Lung (tissue), 12 donors: ENCODE measurements around the gene PTGER3. TPM values are rescaled to one million over a fixed set of nuclear protein-coding genes. Genes with fewer than 3 reads are reported as not detected.

Source experiments
- ATAC-seq: fragments of 200-7000 bp; cut with Tn5 transposase; one replicate; pipeline ENCODE4 v1.9.1; 2020; ENCODE audit warnings: moderate number of reproducible peaks; ENCODE audit not compliant: insufficient read depth, low FRiP score
- DNase-seq, 3 donors: peaks; one replicate each; pipeline ENCODE4 v3.0.0-alpha.2; 2013 to 2017
- H3K27ac ChIP-seq, 2 donors: one replicate each; pipeline ENCODE4 v1.5.1; 2013; ENCODE audit warnings: mild to moderate bottlenecking in 2 of 2, moderate library complexity in 2 of 2, control low read depth in 1 of 2, inconsistent platforms in 1 of 2, low read depth in 1 of 2, low read length in 1 of 2
- H3K27me3 ChIP-seq, 3 donors: one replicate each; pipeline ENCODE4 v1.5.1; 2013; ENCODE audit warnings: low read length in 2 of 3; ENCODE audit not compliant: control insufficient read depth in 3 of 3, insufficient read depth in 3 of 3
- H3K36me3 ChIP-seq, 4 donors: one replicate each; pipeline ENCODE4 v1.5.1; 2013; ENCODE audit warnings: low read length in 4 of 4, mild to moderate bottlenecking in 1 of 4, moderate library complexity in 1 of 4; ENCODE audit not compliant: control insufficient read depth in 4 of 4, insufficient read depth in 4 of 4
- H3K4me1 ChIP-seq, 5 donors: one replicate each; pipeline ENCODE4 v1.5.1; 2013; ENCODE audit warnings: low read length in 5 of 5, mild to moderate bottlenecking in 2 of 5, moderate library complexity in 1 of 5; ENCODE audit not compliant: control insufficient read depth in 5 of 5, insufficient read depth in 5 of 5
- H3K4me3 ChIP-seq: one replicate; pipeline ENCODE4 v1.5.1; 2013; ENCODE audit warnings: mild to moderate bottlenecking, control low read depth, moderate library complexity
- H3K9ac ChIP-seq, 2 donors: one replicate each; pipeline ENCODE4 v1.5.1; 2013; ENCODE audit warnings: low read length in 2 of 2, control low read depth in 1 of 2; ENCODE audit not compliant: insufficient read depth in 1 of 2
- H3K9me3 ChIP-seq, 4 donors: one replicate each; pipeline ENCODE4 v1.5.1; 2013; ENCODE audit warnings: low read length in 3 of 4, mild to moderate bottlenecking in 1 of 4, moderate library complexity in 1 of 4; ENCODE audit not compliant: control insufficient read depth in 4 of 4, insufficient read depth in 3 of 4
- WGBS, 2 donors: extraction: QIAGEN DNeasy Blood & Tissue Kit; methylation state at CpG; one replicate each; pipeline ENCODE4 v1.1.7; 2013; 5-methylcytosine and 5-hydroxymethylcytosine counted together
- polyA plus RNA-seq, 2 donors: library from polyadenylated mRNA; stranded (reverse); fragments of 200-250 nt; gene quantifications; one replicate each; pipeline ENCODE4 v1.2.1, GENCODE V29; 2013
- total RNA-seq, 2 donors: library from RNA; depleted of rRNA in 1 of 2; stranded (reverse); fragments of >200 nt in 1 of 2; gene quantifications; one replicate each; pipeline ENCODE4 v1.2.1, GENCODE V29; 2014 to 2021
- TF ChIP-seq, protein P1 (sequence below): IDR thresholded peaks from 2 replicates; pipeline ENCODE4 v1.5.1; 2012; ENCODE audit warnings: mild to moderate bottlenecking; ENCODE audit errors: control extremely low read depth, extremely low read depth
- donor health status: control.
- donor health status: control.
- donor health status: Bipolar disorder and iron deficiency.
- donor health status: healthy.
- donor health status: DM: yes; HTN: yes; CAD: no.

Gene PTGER3
- total and polyA plus RNA-seq, 4 donors, result 0.31 to 1.8 (median 1.4) TPM

DNA sequence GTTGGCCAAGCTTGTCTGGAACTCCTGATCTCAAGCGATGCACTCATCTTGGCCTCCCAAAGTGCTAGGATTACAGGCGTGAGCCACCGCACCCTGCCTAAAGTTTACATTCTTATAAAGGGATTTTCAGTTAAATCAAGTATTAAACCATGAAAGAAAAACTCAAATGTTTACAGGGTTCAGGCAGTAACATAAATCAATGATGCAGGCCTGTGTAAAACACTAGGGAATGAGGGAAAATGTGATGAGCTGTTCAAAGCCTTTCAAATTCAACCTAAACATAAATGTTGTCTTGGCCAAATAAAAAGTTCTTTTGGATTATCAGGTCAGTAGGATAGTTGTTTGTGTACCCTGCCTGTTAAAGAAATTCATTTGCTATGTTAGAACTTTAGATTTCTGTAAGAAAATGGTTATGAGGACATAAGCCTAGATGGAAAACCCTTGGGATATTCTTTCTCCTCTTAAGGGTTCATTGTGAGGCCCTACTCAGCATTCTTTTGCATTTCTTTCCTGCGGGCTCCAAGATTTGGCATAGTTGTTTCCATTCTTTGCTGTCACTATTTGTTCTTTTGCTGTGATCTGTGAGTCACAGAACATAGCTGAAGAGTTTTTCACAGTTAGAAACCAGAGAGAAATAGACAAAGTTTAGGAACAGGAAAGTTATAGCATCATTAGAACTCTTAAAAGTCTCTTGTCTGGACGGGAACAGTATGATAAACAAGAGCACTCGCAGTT lies 42.1 kb upstream of the PTGER3 start:
- TF ChIP-seq, protein P1, sequence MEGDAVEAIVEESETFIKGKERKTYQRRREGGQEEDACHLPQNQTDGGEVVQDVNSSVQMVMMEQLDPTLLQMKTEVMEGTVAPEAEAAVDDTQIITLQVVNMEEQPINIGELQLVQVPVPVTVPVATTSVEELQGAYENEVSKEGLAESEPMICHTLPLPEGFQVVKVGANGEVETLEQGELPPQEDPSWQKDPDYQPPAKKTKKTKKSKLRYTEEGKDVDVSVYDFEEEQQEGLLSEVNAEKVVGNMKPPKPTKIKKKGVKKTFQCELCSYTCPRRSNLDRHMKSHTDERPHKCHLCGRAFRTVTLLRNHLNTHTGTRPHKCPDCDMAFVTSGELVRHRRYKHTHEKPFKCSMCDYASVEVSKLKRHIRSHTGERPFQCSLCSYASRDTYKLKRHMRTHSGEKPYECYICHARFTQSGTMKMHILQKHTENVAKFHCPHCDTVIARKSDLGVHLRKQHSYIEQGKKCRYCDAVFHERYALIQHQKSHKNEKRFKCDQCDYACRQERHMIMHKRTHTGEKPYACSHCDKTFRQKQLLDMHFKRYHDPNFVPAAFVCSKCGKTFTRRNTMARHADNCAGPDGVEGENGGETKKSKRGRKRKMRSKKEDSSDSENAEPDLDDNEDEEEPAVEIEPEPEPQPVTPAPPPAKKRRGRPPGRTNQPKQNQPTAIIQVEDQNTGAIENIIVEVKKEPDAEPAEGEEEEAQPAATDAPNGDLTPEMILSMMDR, result no peak
- DNase-seq, result no peak
- no peak overlapping the region for H3K9ac ChIP-seq
- no peaks in the 10 kb centered on the region for H3K9me3 ChIP-seq
- ATAC-seq, result peak; percentile 30
- H3K27ac ChIP-seq, result peak overlapping the region in 1 of 2 donors; percentile 58
- no peaks in the 10 kb centered on the region for H3K36me3 ChIP-seq
- 67 to 82% methylated on average over 6 of the region's 6 CpGs for WGBS, 2 donors
- H3K4me1 ChIP-seq, result no peaks in the 10 kb centered on the region
- no peak overlapping the region for H3K4me3 ChIP-seq
- no peaks in the 10 kb centered on the region for H3K27me3 ChIP-seq

DNA sequence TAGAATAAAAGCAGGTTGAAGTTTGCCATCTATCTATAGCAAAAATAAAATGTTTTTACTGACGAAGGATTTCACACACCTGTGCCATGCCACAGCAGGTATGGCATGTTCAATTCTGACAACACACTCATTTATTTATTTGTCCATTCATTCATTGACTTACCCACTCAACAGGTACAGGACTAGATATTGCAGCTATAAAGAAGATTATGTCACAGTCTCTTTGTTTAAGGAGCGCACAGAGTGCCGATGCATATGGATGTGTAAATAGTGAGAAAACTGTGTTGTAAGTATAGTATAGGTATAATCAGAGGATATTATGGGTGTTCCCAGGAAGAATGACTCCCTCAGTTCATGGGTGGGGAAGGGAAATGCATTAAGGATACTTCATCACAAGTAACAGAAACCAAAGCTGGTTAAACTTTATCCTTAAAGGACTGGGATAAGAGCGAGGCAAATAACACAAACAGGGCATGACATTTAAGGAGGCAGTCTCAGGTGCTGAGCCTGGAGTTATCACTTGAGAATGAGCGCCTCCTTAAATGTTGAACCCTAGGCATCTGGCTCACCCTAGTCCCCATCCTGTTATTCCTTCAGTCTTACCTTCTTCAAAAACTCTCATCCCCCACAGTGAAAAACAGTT lies 41.1 kb upstream of the PTGER3 start:
- 64 to 87% methylated on average over 5 of the region's 5 CpGs for WGBS, 2 donors
- H3K4me3 ChIP-seq, result no peak overlapping the region
- no peak overlapping the region for H3K9ac ChIP-seq
- H3K4me1 ChIP-seq, result no peaks in the 10 kb centered on the region
- no peaks in the 10 kb centered on the region for H3K27me3 ChIP-seq
- TF ChIP-seq, protein P1, result no peak
- ATAC-seq (peak; percentile 74), DNase-seq (peak in 2 of 3 donors; percentile 9 to 49)
- H3K27ac ChIP-seq, result no peak overlapping the region
- no peaks in the 10 kb centered on the region for H3K36me3 ChIP-seq
- no peaks in the 10 kb centered on the region for H3K9me3 ChIP-seq

DNA sequence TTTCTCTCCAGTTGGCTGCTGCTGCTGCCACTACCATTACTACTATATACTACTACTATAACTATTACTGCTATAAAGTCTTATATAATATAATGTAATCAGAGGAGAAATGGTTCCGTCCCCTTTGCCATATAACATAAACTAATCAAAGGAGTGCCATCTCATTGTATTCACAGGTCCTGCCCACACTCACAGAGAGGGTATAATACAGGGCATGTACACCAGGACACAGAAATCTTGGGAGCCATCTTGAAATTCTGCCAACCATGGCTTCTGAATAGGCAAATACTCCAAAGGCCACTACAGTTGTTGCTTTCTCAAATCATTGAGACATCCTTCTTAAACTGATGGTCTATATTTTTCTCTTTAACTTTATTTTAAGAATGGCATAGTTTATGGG lies 40.1 kb upstream of the PTGER3 start:
- no peak overlapping the region for H3K27ac ChIP-seq
- TF ChIP-seq, protein P1, result no peak
- H3K9ac ChIP-seq, result no peak overlapping the region
- no peak for DNase-seq
- WGBS, 2 donors, result 84 to 91% methylated on average over 1 of the region's 1 CpG
- no peak for ATAC-seq
- no peaks in the 10 kb centered on the region for H3K36me3 ChIP-seq
- H3K27me3 ChIP-seq, result no peaks in the 10 kb centered on the region
- no peaks in the 10 kb centered on the region for H3K4me1 ChIP-seq
- H3K4me3 ChIP-seq, result no peak overlapping the region
- no peaks in the 10 kb centered on the region for H3K9me3 ChIP-seq
